H1 (cell line): ENCODE results near the gene ANKMY2. TPM values are rescaled to one million over a fixed set of nuclear protein-coding genes. Genes with fewer than 3 reads are reported as not detected.

ENCODE experiments used
- CEBPB ChIP-seq: IDR thresholded peaks from 2 replicates; pipeline ENCODE4 v1.6.1; 2012; ENCODE audit warnings: low read depth, low read length
- HDAC2 ChIP-seq, 2 experiments: fragments of 300-600 bp in 1 of 2; sonication (generic) in 1 of 2; IDR thresholded peaks; 2 replicates each; pipeline ENCODE4 v1.6.1; 2011 to 2012; ENCODE audit warnings: low read depth in 2 of 2, low read length in 2 of 2, mild to moderate bottlenecking in 2 of 2, moderate library complexity in 2 of 2, borderline replicate concordance in 1 of 2, inconsistent platforms in 1 of 2
- JUND ChIP-seq: IDR thresholded peaks from 2 replicates; pipeline ENCODE4 v1.6.1; 2011; ENCODE audit warnings: mild to moderate bottlenecking, improper control_type of control experiment, low read length
- POLR2A ChIP-seq, 2 experiments: IDR thresholded peaks; 1 replicate in 1 of 2; 2 replicates in 1 of 2; pipeline ENCODE4 v1.6.1; 2011; ENCODE audit warnings: low read depth in 2 of 2, low read length in 2 of 2, mild to moderate bottlenecking in 2 of 2; ENCODE audit errors: control extremely low read depth in 1 of 2
- POLR2AphosphoS5 ChIP-seq: IDR thresholded peaks from 2 replicates; pipeline ENCODE4 v1.6.1; 2011; ENCODE audit warnings: low read depth, low read length
- SUZ12 ChIP-seq: fragments of 200-600 bp; sonication (generic); IDR thresholded peaks from 2 replicates; pipeline ENCODE4 v1.6.1; 2012; ENCODE audit warnings: mild to moderate bottlenecking, inconsistent platforms, low read length, moderate library complexity, mixed read lengths
- polyA plus RNA-seq, 7 experiments: library from polyadenylated mRNA; depleted of rRNA in 3 of 7; stranded (reverse) in 5 of 7; unstranded in 2 of 7; fragments of >200 nt in 5 of 7; fragments of 200-250 nt in 2 of 7; gene quantifications; 1 replicate in 5 of 7; 2 replicates in 1 of 7; 4 replicates in 1 of 7; pipeline versions ENCODE4 v1.2.1 to v1.2.3, GENCODE V29; 2011 to 2013; ENCODE audit warnings: missing spikeins in 2 of 7, mixed read lengths in 2 of 7
- total RNA-seq: library from RNA; stranded (reverse); fragmentation: NEBNext Ultra II Directional; extraction: Animal tissue kit (Norgen Biotek cat#: 25700); gene quantifications from 2 replicates; pipeline ENCODE4 v1.2.1, GENCODE V29; 2021

The ANKMY2 gene
- total and polyA plus RNA-seq, 2 of the 8 experiments (the other 6 are each of a cell fraction or from before 2014, with no cell fraction given) = 5.2 to 9.3 TPM

- TF ChIP-seq SUZ12 (no peak), CEBPB (no peak), HDAC2 (IDR thresholded peaks at IDR 0.05; ENCODE audit: borderline replicate concordance in 1 of 2, low read depth in 2 of 2, low read length in 2 of 2) (no peak), JUND (no peak), POLR2A (IDR thresholded peaks at IDR 0.05; ENCODE audit: control extremely low read depth in 1 of 2, low read depth in 2 of 2, low read length in 2 of 2) (no peak), POLR2AphosphoS5 (no peak)
Measured at GRCh38 chr7:16660702-16661464, 15.3 kb upstream of the ANKMY2 start (continued).
